Hepatocyte (in vitro differentiated cells): Measurements from ENCODE around the gene EPB41L4B.

Experiments
- CTCF ChIP-seq: fragments of 200-600 bp; sonication (generic); IDR thresholded peaks from 2 replicates; pipeline ENCODE4 v1.5.1; 2016; ENCODE audit warnings: antibody characterized with exemption, mild to moderate bottlenecking; ENCODE audit not compliant: poor library complexity
- EZH2phosphoT487 ChIP-seq: fragments of 200-600 bp; sonication (generic); IDR thresholded peaks from one replicate; pipeline ENCODE4 v1.6.1; 2018; ENCODE audit warnings: antibody characterized with exemption, mild to moderate bottlenecking, low read depth, moderate library complexity; ENCODE audit not compliant: unreplicated experiment, severe bottlenecking

DNA sequence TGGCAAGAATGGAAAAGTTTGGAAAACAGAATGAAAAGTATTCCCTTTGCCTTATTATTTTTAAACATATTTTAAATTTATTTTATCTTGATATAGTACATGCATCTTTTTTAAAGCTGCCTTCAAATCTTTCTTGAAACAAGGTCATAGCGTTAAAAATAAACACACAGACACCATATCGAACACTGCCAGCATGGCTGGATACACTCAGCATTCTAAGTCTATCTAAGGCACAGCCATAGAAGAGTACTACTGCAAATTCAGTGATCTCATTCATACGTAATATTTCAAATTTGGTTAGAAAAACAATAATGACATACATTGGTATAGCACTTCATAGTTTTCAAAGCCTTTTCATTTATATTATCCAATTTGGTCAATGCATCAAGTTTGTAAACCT is 57.5 kb downstream of the EPB41L4B start:
- TF ChIP-seq CTCF (no peak), EZH2phosphoT487 (no peak)
